ENCODE results near the gene ENTR1. TPM values are rescaled to one million over a fixed set of nuclear protein-coding genes. Genes with fewer than 3 reads are reported as not detected.
A peak's percentile ranks its signal among the peaks of the same experiment; 100 is the strongest.

Gene ENTR1
- total RNA-seq, 1 experiment from 2014 or later, result 90.8 TPM

- Histone ChIP-seq H3K4me1 (ENCODE audit: control insufficient read depth, insufficient read depth, low read length) (peaks cover 9% of the 10 kb centered on the region; the same call in 1 of the 2 replicates), H3K36me3 (ENCODE audit: control insufficient read depth, insufficient read depth, low read length) (peaks cover 2% of the 10 kb centered on the region), H3K9me3 (ENCODE audit: control insufficient read depth, insufficient read depth, low read depth, low read length) (no peaks in the 10 kb centered on the region), H3K4me3 (ENCODE audit: low read depth in 2 of 2, low read length in 2 of 2) (peak within 1 kb of the TSS; percentile 76 to 79), H3K27ac (ENCODE audit: low read length) (peak within 1 kb of the TSS; percentile 74), H3K27me3 (ENCODE audit: control insufficient read depth, insufficient read depth, low read length) (no peaks in the 10 kb centered on the region)
- in situ Hi-C loops (cut with HindIII; ENCODE audit: low pct_unique_long_range_greater_than_20kb, low sequenced_read_pairs), result no loop called here
- no TSS peak for BruUV-seq (replicated peaks)
- ChIA-PET POLR2A (no interaction called here), CTCF (interaction anchor here (0.6 to 0.7 kb wide), 2 partner anchors 55 to 61 kb away, joined by 3 read pairs; no protein-coding TSS in a partner anchor)
- peak; percentile 17 for DNase-seq (ENCODE audit: low read depth, low spot score)
- intact Hi-C loops (cut with micrococcal nuclease; ENCODE audit: unreplicated experiment), result no loop called here
- TF ChIP-seq REST (IDR thresholded peaks at IDR 0.05; ENCODE audit: insufficient read depth in 1 of 2, low read depth in 2 of 2, low read length in 1 of 2) (0 out of 4 replicates have a peak, but pooled peaks of 1 of the 2 experiments have one; percentile 30), CTCF (IDR thresholded peaks at IDR 0.05) (peak; percentile 95), TCF7L2 (IDR thresholded peaks at IDR 0.05; ENCODE audit: low read depth, low read length) (peak; percentile 97), SIN3A (IDR thresholded peaks at IDR 0.05; ENCODE audit: borderline replicate concordance, insufficient read depth, low read depth, low read length) (peak; percentile 65; the same call in 1 of the 2 replicates), POLR2AphosphoS5 (IDR thresholded peaks at IDR 0.05; ENCODE audit: low read depth, low read length) (peak; percentile 65)
- peak; percentile 92 for ATAC-seq
These were observed 10.2 kb downstream of the ENTR1 start, which contains the start of gene SNAPC4 for GRCh38 chr9:136400038-136400834. SNAPC4 (minus strand) TSS chr9:136400170; CDS start chr9:136398428, 1,742 bp downstream.

- in situ Hi-C loops (cut with HindIII; ENCODE audit: low pct_unique_long_range_greater_than_20kb, low sequenced_read_pairs), result no loop called here
These were observed 11.0 kb downstream of the ENTR1 start for GRCh38 chr9:136399176-136400037.

More at GRCh38 chr9:136399176-136400037, 11.0 kb downstream of the ENTR1 start:
- no peak for DNase-seq (ENCODE audit: low read depth, low spot score)
- POLR2A ChIA-PET, result no interaction called here
- peaks cover 9% of the 10 kb centered on the region; the same call in 1 of the 2 replicates for H3K4me1 ChIP-seq (ENCODE audit: control insufficient read depth, insufficient read depth, low read length)
- intact Hi-C loops (cut with micrococcal nuclease; ENCODE audit: unreplicated experiment), result no loop called here
- H3K27me3 ChIP-seq (ENCODE audit: control insufficient read depth, insufficient read depth, low read length), result no peaks in the 10 kb centered on the region
- no peak for TF ChIP-seq POLR2AphosphoS5 (IDR thresholded peaks at IDR 0.05; ENCODE audit: low read depth, low read length)
- TF ChIP-seq CTCF (IDR thresholded peaks at IDR 0.05), result no peak
- TF ChIP-seq SIN3A (IDR thresholded peaks at IDR 0.05; ENCODE audit: borderline replicate concordance, insufficient read depth, low read depth, low read length), result no peak
- no peak for TF ChIP-seq TCF7L2 (IDR thresholded peaks at IDR 0.05; ENCODE audit: low read depth, low read length)
- TF ChIP-seq REST (IDR thresholded peaks at IDR 0.05; ENCODE audit: insufficient read depth in 1 of 2, low read depth in 2 of 2, low read length in 1 of 2), result no peak
- peaks cover under 1% of the 10 kb centered on the region for H3K36me3 ChIP-seq (ENCODE audit: control insufficient read depth, insufficient read depth, low read length)
- no TSS peak for BruUV-seq (replicated peaks)
- H3K4me3 ChIP-seq (ENCODE audit: low read depth in 2 of 2, low read length in 2 of 2), result peak overlapping the region; percentile 76 to 79
- peak; percentile 15 for ATAC-seq
- CTCF ChIA-PET, result no interaction called here
- H3K27ac ChIP-seq (ENCODE audit: low read length), result peak overlapping the region; percentile 74
- no peaks in the 10 kb centered on the region for H3K9me3 ChIP-seq (ENCODE audit: control insufficient read depth, insufficient read depth, low read depth, low read length)
